ENCODE measurements around the gene CTAGE15.
"Not testable (repeated sequence)": the region's sequence is repeated elsewhere in the genome, so short reads cannot be mapped to it uniquely, and the experiment has no call there.

Gene CTAGE15

DNA sequence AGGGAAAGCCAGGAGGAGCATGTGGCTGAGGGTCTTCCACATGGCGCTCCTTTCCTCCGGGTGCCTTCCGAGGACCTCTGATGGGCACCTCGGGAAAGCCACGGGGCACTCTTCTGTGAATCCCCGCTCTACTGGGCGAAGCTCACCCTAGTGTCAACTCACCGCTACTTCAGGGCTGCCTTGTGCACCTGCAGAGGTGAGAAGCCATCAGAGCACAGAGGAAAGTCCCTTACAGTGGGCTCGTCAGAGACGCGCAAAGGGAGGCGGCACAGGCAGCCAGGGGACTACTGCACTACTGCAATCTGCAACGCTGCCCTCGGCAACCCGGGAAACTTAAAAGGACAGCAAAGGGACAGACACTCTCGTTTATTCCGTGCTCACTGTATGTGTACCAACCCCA is 50.5 kb downstream of the CTAGE15 start:
- not testable (repeated sequence) for DNase-seq (ENCODE audit: low read depth)

Measured in activated T-helper 9 cell treated with anti-CD3 and anti-CD28 coated beads, Interleukin-2, amount 50 U/mL, for 16 hours (primary cell).